ENCODE results near the gene TMEM132C.

TMEM132C gene

GRCh38 chr12:128325646-128326045 lies 58.7 kb downstream of the TMEM132C start:
- no peak for TF ChIP-seq CTCF (IDR thresholded peaks at IDR 0.05; ENCODE audit: extremely low read depth, missing control alignments)
- DNase-seq (ENCODE audit: low spot score), result no peak

GRCh38 chr12:128326406-128326805 lies 59.4 kb downstream of the TMEM132C start:
- TF ChIP-seq CTCF (IDR thresholded peaks at IDR 0.05; ENCODE audit: extremely low read depth, missing control alignments), result no peak
- DNase-seq (ENCODE audit: low spot score), result no peak

- TF ChIP-seq CTCF (IDR thresholded peaks at IDR 0.05; ENCODE audit: extremely low read depth, missing control alignments), result no peak
- DNase-seq (ENCODE audit: low spot score), result no peak
These were observed 62.0 kb downstream of the TMEM132C start for GRCh38 chr12:128328961-128329360.

- TF ChIP-seq CTCF (IDR thresholded peaks at IDR 0.05; ENCODE audit: extremely low read depth, missing control alignments), result no peak
- no peak for DNase-seq (ENCODE audit: low spot score)
These were observed 69.5 kb downstream of the TMEM132C start for GRCh38 chr12:128336204-128337070.

- no peak for DNase-seq (ENCODE audit: low spot score)
- no peak for TF ChIP-seq CTCF (IDR thresholded peaks at IDR 0.05; ENCODE audit: extremely low read depth, missing control alignments)
These were observed 70.0 kb downstream of the TMEM132C start for GRCh38 chr12:128337071-128337345.

GRCh38 chr12:128337431-128338170 lies 70.6 kb downstream of the TMEM132C start:
- no peak for TF ChIP-seq CTCF (IDR thresholded peaks at IDR 0.05; ENCODE audit: extremely low read depth, missing control alignments)
- no peak for DNase-seq (ENCODE audit: low spot score)

GRCh38 chr12:128338386-128339125 lies 71.6 kb downstream of the TMEM132C start:
- no peak for TF ChIP-seq CTCF (IDR thresholded peaks at IDR 0.05; ENCODE audit: extremely low read depth, missing control alignments)
- no peak for DNase-seq (ENCODE audit: low spot score)

Data from GM20000 (cell line).